GM12875 (cell line): Measurements from ENCODE around the gene CERS5.

ENCODE experiments used
- H3K4me3 ChIP-seq: one replicate; pipeline ENCODE4 v1.5.1; 2011; ENCODE audit warnings: low read depth, low read length, control low read depth
- CTCF ChIP-seq: IDR thresholded peaks from 2 replicates; pipeline ENCODE4 v1.5.1; 2011; ENCODE audit warnings: low read depth, mild to moderate bottlenecking, control low read depth, inconsistent platforms, low read length, moderate library complexity, borderline replicate concordance; ENCODE audit not compliant: insufficient read depth

Gene CERS5

GRCh38 chr12:50104417-50105366, 62.5 kb downstream of the CERS5 start:
- no peak overlapping the region for H3K4me3 ChIP-seq
- no peak for TF ChIP-seq CTCF

GRCh38 chr12:50103767-50104321, 63.3 kb downstream of the CERS5 start, which contains the start of gene GPD1:
GPD1 (plus strand) TSS chr12:50104008; CDS start chr12:50104051, 43 bp downstream.
- no peak for TF ChIP-seq CTCF
- H3K4me3 ChIP-seq: no peak within 1 kb of the TSS

DNA sequence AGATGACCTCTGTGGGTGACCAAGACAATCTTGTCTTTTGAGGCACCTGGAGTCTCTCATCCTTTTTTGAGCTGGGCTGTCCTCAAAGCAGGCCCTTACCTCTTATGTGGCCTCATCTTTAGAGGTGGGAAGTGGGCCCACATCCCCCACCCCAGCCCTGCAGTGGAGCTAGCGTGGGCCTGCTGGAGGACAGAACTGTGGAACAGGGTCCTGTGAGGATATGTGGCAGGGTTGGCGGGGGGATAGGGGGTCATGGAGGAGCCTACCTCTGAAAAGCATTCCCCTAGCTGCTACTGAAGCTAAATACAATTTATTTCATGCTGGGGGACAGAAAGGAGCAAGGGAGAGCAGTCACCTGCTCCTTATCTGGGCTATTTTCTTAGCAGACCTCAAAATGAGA, 63.8 kb downstream of the CERS5 start:
- TF ChIP-seq CTCF: no peak
- no peak overlapping the region for H3K4me3 ChIP-seq

GRCh38 chr12:50102646-50103309, 64.4 kb downstream of the CERS5 start:
- no peak for TF ChIP-seq CTCF
- H3K4me3 ChIP-seq: no peak overlapping the region

DNA sequence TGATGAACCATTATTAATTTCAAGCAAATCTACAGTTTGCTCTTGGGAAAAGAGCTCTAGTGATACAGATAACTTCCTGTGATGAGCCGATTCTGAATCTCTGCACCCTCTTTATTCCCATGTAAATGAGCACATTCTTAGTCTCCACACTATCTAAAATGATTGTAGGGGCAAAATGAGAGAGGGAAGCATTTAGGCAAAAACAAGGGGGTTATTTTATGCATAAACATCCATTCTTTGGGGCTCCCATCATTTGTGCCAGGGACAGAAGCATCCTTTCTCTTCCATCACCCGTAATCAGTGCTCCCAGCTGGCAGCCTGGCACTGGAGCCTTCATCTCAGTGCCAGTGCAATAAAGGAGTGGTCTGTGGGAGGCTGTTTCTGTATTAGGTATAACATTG, 65.0 kb downstream of the CERS5 start:
- H3K4me3 ChIP-seq: no peak overlapping the region
- TF ChIP-seq CTCF: no peak

GRCh38 chr12:50101663-50102062, 65.5 kb downstream of the CERS5 start:
- no peak for TF ChIP-seq CTCF
- no peak overlapping the region for H3K4me3 ChIP-seq
